K562 (cell line): Measurements from ENCODE around the gene KATNAL2.

Experiments
- GTF2F1 ChIP-seq: IDR thresholded peaks from 2 replicates; pipeline ENCODE4 v1.6.1; 2011; ENCODE audit warnings: low read depth, low read length, improper control_type of control experiment
- NFRKB ChIP-seq: fragments of 450-650 bp; IDR thresholded peaks from 2 replicates; pipeline ENCODE4 v1.6.1; 2016; ENCODE audit warnings: low read depth
- NFYB ChIP-seq: IDR thresholded peaks from 2 replicates; pipeline ENCODE4 v1.6.1; 2011; ENCODE audit warnings: mild to moderate bottlenecking, moderate library complexity; ENCODE audit not compliant: insufficient read length; ENCODE audit errors: extremely low read depth
- SOX6 ChIP-seq: fragments of 450-650 bp; IDR thresholded peaks from 2 replicates; pipeline ENCODE4 v1.6.1; 2014; ENCODE audit warnings: mild to moderate bottlenecking
- STAT5A ChIP-seq: IDR thresholded peaks from 2 replicates; pipeline ENCODE4 v1.6.1; 2012; ENCODE audit warnings: low read length, inconsistent platforms, borderline replicate concordance
- TF ChIP-seq, protein P1 (sequence below): sonication (generic); formaldehyde crosslinking; IDR thresholded peaks from 2 replicates; pipeline ENCODE4 v1.9.0; 2022; ENCODE audit warnings: mild to moderate bottlenecking, missing genetic modification reagents
- TF ChIP-seq, protein P2 (sequence below): fragments of 450-650 bp; conservative IDR thresholded peaks from 2 replicates; pipeline ENCODE4 v1.6.1; 2016; ENCODE audit warnings: missing genetic modification characterization, low read depth, mild to moderate bottlenecking, control low read depth, missing compliant biosample characterization
- TF ChIP-seq, protein P3 (sequence below): sonication (generic); formaldehyde crosslinking; IDR thresholded peaks from 2 replicates; pipeline ENCODE4 v1.8.1; 2023; ENCODE audit warnings: mild to moderate bottlenecking, missing genetic modification reagents

DNA sequence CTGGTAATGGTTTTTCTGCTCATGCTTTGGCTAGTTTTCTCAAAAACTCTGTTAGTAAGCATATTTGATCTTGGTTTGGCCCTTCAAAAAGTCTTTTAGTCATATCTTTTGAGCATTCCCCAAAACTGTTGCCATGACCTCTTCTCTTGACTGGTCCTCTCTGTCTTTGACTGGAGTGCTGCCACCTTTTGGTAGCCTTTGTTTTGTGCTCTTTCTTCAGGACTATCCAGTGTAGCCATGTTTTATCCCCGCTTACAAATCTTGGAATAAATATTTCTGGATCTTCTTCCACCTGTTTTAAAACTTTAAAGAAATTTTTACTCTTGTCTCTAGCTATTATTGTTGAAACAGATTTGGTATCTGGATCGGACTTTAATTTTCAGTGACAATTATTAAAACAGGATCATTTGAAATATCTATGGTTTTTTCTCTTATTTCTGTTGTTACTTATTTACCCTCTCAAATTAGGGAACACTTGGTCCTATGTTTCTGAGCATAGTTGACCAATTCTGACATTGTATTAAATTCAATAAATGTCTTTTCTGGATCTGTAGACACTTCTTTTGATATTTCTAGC lies 119.0 kb downstream of the KATNAL2 start:
- TF ChIP-seq, protein P1, sequence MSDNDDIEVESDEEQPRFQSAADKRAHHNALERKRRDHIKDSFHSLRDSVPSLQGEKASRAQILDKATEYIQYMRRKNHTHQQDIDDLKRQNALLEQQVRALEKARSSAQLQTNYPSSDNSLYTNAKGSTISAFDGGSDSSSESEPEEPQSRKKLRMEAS (CRISPR knock-in tag): no peak
- TF ChIP-seq, protein P2, sequence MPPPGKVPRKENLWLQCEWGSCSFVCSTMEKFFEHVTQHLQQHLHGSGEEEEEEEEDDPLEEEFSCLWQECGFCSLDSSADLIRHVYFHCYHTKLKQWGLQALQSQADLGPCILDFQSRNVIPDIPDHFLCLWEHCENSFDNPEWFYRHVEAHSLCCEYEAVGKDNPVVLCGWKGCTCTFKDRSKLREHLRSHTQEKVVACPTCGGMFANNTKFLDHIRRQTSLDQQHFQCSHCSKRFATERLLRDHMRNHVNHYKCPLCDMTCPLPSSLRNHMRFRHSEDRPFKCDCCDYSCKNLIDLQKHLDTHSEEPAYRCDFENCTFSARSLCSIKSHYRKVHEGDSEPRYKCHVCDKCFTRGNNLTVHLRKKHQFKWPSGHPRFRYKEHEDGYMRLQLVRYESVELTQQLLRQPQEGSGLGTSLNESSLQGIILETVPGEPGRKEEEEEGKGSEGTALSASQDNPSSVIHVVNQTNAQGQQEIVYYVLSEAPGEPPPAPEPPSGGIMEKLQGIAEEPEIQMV (tag): no peak
- TF ChIP-seq, protein P3, sequence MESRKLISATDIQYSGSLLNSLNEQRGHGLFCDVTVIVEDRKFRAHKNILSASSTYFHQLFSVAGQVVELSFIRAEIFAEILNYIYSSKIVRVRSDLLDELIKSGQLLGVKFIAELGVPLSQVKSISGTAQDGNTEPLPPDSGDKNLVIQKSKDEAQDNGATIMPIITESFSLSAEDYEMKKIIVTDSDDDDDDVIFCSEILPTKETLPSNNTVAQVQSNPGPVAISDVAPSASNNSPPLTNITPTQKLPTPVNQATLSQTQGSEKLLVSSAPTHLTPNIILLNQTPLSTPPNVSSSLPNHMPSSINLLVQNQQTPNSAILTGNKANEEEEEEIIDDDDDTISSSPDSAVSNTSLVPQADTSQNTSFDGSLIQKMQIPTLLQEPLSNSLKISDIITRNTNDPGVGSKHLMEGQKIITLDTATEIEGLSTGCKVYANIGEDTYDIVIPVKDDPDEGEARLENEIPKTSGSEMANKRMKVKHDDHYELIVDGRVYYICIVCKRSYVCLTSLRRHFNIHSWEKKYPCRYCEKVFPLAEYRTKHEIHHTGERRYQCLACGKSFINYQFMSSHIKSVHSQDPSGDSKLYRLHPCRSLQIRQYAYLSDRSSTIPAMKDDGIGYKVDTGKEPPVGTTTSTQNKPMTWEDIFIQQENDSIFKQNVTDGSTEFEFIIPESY: no peak
- TF ChIP-seq NFRKB: no peak
- TF ChIP-seq SOX6: no peak
- no peak for TF ChIP-seq GTF2F1
- no peak for TF ChIP-seq STAT5A
- no peak for TF ChIP-seq NFYB
